HG03521 (cell line): Measurements from ENCODE around the gene GGACT.

Experiments
- ATAC-seq: cut with Tn5 transposase; IDR thresholded peaks from one replicate; pipeline ENCODE4 v1.9.1; 2021; ENCODE audit warnings: mild to moderate bottlenecking, moderate library complexity; ENCODE audit not compliant: unreplicated experiment

The GGACT gene

DNA sequence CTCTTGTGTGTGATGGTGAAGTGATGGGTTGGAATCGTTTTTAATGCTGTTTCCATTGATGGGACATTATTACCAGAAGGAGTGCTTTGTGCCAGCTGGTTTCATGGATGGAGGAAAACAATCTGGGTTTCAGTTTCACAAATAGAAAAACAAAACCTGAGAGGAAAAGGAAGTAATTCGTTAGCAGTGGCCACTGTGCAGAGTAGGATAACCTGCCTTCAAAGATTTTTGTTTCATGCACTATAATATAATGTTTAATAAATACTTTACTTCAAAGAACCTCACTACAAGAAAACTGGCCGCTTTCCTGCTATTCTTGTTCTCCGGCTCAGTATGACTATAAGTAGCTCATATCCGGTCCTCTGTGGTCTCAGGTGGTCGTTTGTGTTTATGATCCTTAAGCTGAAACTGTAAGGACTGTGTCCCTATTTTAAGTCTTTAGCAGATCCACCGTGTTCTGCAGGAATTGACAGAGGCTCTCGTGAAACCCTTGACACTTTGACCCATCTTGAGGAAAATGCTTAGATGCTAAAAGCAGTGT is 104.7 kb downstream of the GGACT start:
- ATAC-seq: no peak

DNA sequence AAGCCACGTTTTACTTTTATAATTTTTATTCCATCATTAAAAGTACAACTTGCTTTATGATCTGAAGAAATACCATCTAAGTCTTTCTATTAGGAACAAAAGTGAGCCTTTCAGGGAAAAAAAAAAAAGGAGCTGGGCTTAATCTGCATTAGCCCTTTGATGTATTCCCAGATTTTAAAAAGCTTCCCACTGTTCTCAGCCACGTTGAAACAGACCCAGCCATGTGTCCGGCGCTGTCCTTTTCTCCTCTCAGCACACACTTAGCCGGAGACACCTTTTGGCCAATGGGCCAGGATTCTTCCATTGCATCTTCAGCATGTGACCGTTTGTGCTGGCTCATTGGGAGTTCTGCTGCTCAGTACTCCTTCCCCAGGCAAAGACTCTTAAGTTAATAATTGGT is 105.5 kb downstream of the GGACT start:
- ATAC-seq: no peak

DNA sequence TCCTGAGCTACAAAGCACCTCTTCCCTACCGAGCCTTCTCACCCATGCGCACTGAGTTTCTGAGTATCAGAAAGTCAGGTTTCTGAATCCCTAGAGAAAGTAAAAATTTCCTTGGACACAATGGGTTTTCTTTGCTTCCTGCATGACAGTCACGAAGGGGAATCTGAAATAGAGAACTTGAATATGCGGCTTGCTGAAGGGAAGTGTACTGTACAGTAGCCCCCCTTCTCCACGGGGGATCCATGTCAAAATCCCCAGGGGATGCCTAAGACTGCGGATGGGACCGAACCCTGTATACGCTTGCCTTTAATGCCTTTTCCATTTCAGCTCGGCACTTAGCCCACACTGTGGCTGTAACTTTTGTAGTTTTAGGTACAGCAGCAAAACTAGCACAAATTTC is 107.9 kb downstream of the GGACT start:
- ATAC-seq: no peak
